GM23338 (cell line): ENCODE data around the gene PPP2R3B. TPM values are rescaled to one million over a fixed set of nuclear protein-coding genes. Genes with fewer than 3 reads are reported as not detected.

ENCODE experiments used
- ATAC-seq: fragments of 200-7000 bp; cut with Tn5 transposase; 3 replicates; pipeline ENCODE4 v1.9.1; 2020
- DNase-seq: peaks from one replicate; pipeline ENCODE4 v3.0.0-alpha.2; 2015; ENCODE audit warnings: low spot score
- H2AFZ ChIP-seq: fragments of 200-600 bp; sonication (generic); 2 replicates; pipeline ENCODE4 v1.8.0; 2016; ENCODE audit warnings: antibody characterized with exemption, mild to moderate bottlenecking, moderate library complexity
- H3F3A ChIP-seq: fragments of 200-600 bp; sonication (generic); replicated peaks from 2 replicates; pipeline ENCODE4 v1.8.0; 2017; ENCODE audit warnings: antibody characterized with exemption, mixed run types, low read depth
- H3K27ac ChIP-seq: fragments of 200-600 bp; sonication (generic); 2 replicates; pipeline ENCODE4 v1.6.1; 2016; ENCODE audit warnings: low read depth
- H3K27me3 ChIP-seq: fragments of 200-600 bp; sonication (generic); 2 replicates; pipeline ENCODE4 v1.8.0; 2016; ENCODE audit warnings: mild to moderate bottlenecking, mixed run types, moderate library complexity; ENCODE audit not compliant: insufficient read depth
- H3K36me3 ChIP-seq: fragments of 200-600 bp; sonication (generic); 2 replicates; pipeline ENCODE4 v1.8.0; 2016; ENCODE audit warnings: mild to moderate bottlenecking; ENCODE audit not compliant: insufficient read depth
- H3K4me1 ChIP-seq: fragments of 200-600 bp; sonication (generic); 2 replicates; pipeline ENCODE4 v1.8.0; 2016; ENCODE audit warnings: mild to moderate bottlenecking, moderate library complexity; ENCODE audit not compliant: insufficient read depth
- H3K4me2 ChIP-seq: fragments of 200-600 bp; sonication (generic); 2 replicates; pipeline ENCODE4 v1.7.1; 2017; ENCODE audit warnings: mixed run types
- H3K4me3 ChIP-seq: fragments of 200-600 bp; sonication (generic); 2 replicates; pipeline ENCODE4 v1.6.1; 2016; ENCODE audit warnings: mixed run types
- H3K79me2 ChIP-seq: fragments of 200-600 bp; sonication (generic); replicated peaks from 2 replicates; pipeline ENCODE4 v1.8.0; 2017; ENCODE audit warnings: mild to moderate bottlenecking; ENCODE audit not compliant: insufficient read depth
- H3K9me2 ChIP-seq: fragments of 200-600 bp; sonication (generic); 2 replicates; pipeline ENCODE4 v1.8.0; 2017; ENCODE audit not compliant: insufficient read depth
- H4K20me1 ChIP-seq: fragments of 200-600 bp; sonication (generic); replicated peaks from 2 replicates; pipeline ENCODE4 v1.8.0; 2017; ENCODE audit warnings: mild to moderate bottlenecking; ENCODE audit not compliant: insufficient read depth
- H3K27ac Mint-ChIP-seq: 2 replicates; pipeline ENCODE4 v1.8.0; 2020; ENCODE audit warnings: inconsistent platforms, mild to moderate bottlenecking, moderate library complexity, mixed read lengths
- H3K27me3 Mint-ChIP-seq: 3 replicates; pipeline ENCODE4 v1.8.0; 2022; ENCODE audit warnings: low read depth, mild to moderate bottlenecking, moderate library complexity, mixed read lengths, inconsistent platforms; ENCODE audit not compliant: insufficient read depth, poor library complexity
- H3K36me3 Mint-ChIP-seq: 3 replicates; pipeline ENCODE4 v1.8.0; 2021; ENCODE audit warnings: low read depth, mild to moderate bottlenecking, inconsistent platforms, moderate library complexity, mixed read lengths
- H3K4me1 Mint-ChIP-seq: 3 replicates; pipeline ENCODE4 v1.8.0; 2020; ENCODE audit warnings: mild to moderate bottlenecking, inconsistent platforms, mixed read lengths
- H3K4me3 Mint-ChIP-seq: 3 replicates; pipeline ENCODE4 v1.8.0; 2021; ENCODE audit warnings: moderate library complexity, mild to moderate bottlenecking, inconsistent platforms, mixed read lengths
- H3K9me3 Mint-ChIP-seq: 3 replicates; pipeline ENCODE4 v1.8.0; 2020; ENCODE audit warnings: moderate library complexity, mild to moderate bottlenecking, inconsistent platforms, mixed read lengths
- EZH2 ChIP-seq: fragments of 200-600 bp; sonication (generic); IDR thresholded peaks from one replicate; pipeline ENCODE4 v1.8.0; 2017; ENCODE audit warnings: antibody characterized with exemption, mild to moderate bottlenecking, low read depth; ENCODE audit not compliant: unreplicated experiment
- EZH2phosphoT487 ChIP-seq: fragments of 200-600 bp; sonication (generic); IDR thresholded peaks from one replicate; pipeline ENCODE4 v1.8.1; 2018; ENCODE audit warnings: antibody characterized with exemption; ENCODE audit not compliant: unreplicated experiment
- JUNB ChIP-seq: IDR thresholded peaks from one replicate; pipeline ENCODE4 v1.6.1; 2016; ENCODE audit warnings: antibody characterized with exemption; ENCODE audit not compliant: unreplicated experiment
- POLR2AphosphoS5 ChIP-seq: IDR thresholded peaks from 2 replicates; pipeline ENCODE4 v1.6.1; 2016; ENCODE audit warnings: antibody characterized with exemption, low read depth
- polyA plus RNA-seq: library from polyadenylated mRNA; unstranded; fragments of >200 nt; fragmentation: Nextera tagmentation; extraction: Ambion mirVana; gene quantifications from 2 replicates; pipeline ENCODE4 v1.2.1, GENCODE V29; 2016
- total RNA-seq: library from RNA; depleted of rRNA; stranded (reverse); fragments of >200 nt; shearing (Covaris generic); gene quantifications from 2 replicates; pipeline ENCODE4 v1.2.3, GENCODE V29; 2014
- TF ChIP-seq, protein P1 (sequence below): fragments of 250-450 bp; sonication (Bioruptor Pico); IDR thresholded peaks from 2 replicates; pipeline ENCODE4 v1.5.0; 2020; ENCODE audit warnings: mild to moderate bottlenecking, moderate library complexity
- TF ChIP-seq, protein P2 (sequence below): IDR thresholded peaks from 2 replicates; pipeline ENCODE4 v1.6.1; 2016; ENCODE audit warnings: antibody characterized with exemption
- TF ChIP-seq, protein P3 (sequence below), 2 experiments: fragments of 200-600 bp in 1 of 2; sonication (generic) in 1 of 2; conservative IDR thresholded peaks; 2 replicates each; pipeline versions ENCODE4 v1.5.1 to v1.6.1; 2016 to 2017; ENCODE audit warnings: antibody characterized with exemption in 2 of 2, low read depth in 2 of 2, mild to moderate bottlenecking in 2 of 2, moderate library complexity in 1 of 2

Gene PPP2R3B
- total and polyA plus RNA-seq, 2 experiments from 2014 or later, result 50.1 to 104 TPM

DNA sequence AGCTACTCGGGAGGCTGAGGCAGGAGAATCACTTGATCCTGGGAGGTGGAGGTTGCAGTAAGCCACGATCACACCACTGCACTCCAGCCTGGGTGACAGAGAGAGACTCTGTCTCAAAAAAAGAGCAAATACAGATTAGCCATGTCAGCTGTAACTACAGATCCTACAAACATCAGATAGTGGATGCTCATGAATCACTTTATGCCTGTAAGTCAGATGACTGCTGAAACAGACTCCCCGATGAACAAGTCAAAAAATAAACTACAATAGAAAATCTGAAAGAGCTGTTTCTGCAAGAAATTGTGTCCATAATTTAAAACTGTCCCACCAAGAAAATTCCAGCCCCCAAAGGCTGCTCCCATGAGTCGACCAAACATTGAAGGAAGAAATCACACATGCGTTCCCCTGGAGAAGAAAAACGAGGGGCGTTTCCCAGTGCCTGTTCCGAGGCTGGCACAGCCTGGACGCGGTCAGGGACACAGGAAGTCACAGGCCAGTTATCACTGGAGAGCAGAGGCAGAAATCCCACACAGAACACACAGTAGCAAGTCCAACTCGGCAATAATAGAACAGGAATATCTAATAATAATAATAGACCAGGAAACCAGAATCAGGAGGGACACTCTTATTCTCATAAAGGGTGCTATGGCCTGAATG is 38.1 kb downstream of the PPP2R3B start (continued):
- TF ChIP-seq, protein P1, sequence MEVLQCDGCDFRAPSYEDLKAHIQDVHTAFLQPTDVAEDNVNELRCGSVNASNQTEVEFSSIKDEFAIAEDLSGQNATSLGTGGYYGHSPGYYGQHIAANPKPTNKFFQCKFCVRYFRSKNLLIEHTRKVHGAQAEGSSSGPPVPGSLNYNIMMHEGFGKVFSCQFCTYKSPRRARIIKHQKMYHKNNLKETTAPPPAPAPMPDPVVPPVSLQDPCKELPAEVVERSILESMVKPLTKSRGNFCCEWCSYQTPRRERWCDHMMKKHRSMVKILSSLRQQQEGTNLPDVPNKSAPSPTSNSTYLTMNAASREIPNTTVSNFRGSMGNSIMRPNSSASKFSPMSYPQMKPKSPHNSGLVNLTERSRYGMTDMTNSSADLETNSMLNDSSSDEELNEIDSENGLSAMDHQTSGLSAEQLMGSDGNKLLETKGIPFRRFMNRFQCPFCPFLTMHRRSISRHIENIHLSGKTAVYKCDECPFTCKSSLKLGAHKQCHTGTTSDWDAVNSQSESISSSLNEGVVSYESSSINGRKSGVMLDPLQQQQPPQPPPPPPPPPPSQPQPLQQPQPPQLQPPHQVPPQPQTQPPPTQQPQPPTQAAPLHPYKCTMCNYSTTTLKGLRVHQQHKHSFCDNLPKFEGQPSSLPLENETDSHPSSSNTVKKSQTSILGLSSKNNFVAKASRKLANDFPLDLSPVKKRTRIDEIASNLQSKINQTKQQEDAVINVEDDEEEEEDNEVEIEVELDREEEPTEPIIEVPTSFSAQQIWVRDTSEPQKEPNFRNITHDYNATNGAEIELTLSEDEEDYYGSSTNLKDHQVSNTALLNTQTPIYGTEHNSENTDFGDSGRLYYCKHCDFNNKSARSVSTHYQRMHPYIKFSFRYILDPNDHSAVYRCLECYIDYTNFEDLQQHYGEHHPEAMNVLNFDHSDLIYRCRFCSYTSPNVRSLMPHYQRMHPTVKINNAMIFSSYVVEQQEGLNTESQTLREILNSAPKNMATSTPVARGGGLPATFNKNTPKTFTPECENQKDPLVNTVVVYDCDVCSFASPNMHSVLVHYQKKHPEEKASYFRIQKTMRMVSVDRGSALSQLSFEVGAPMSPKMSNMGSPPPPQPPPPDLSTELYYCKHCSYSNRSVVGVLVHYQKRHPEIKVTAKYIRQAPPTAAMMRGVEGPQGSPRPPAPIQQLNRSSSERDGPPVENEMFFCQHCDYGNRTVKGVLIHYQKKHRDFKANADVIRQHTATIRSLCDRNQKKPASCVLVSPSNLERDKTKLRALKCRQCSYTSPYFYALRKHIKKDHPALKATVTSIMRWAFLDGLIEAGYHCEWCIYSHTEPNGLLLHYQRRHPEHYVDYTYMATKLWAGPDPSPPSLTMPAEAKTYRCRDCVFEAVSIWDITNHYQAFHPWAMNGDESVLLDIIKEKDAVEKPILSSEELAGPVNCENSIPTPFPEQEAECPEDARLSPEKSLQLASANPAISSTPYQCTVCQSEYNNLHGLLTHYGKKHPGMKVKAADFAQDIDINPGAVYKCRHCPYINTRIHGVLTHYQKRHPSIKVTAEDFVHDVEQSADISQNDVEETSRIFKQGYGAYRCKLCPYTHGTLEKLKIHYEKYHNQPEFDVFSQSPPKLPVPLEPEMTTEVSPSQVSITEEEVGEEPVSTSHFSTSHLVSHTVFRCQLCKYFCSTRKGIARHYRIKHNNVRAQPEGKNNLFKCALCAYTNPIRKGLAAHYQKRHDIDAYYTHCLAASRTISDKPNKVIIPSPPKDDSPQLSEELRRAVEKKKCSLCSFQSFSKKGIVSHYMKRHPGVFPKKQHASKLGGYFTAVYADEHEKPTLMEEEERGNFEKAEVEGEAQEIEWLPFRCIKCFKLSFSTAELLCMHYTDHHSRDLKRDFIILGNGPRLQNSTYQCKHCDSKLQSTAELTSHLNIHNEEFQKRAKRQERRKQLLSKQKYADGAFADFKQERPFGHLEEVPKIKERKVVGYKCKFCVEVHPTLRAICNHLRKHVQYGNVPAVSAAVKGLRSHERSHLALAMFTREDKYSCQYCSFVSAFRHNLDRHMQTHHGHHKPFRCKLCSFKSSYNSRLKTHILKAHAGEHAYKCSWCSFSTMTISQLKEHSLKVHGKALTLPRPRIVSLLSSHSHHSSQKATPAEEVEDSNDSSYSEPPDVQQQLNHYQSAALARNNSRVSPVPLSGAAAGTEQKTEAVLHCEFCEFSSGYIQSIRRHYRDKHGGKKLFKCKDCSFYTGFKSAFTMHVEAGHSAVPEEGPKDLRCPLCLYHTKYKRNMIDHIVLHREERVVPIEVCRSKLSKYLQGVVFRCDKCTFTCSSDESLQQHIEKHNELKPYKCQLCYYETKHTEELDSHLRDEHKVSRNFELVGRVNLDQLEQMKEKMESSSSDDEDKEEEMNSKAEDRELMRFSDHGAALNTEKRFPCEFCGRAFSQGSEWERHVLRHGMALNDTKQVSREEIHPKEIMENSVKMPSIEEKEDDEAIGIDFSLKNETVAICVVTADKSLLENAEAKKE, result no peak
- TF ChIP-seq JUNB (no peak), EZH2phosphoT487 (no peak), EZH2 (no peak)
- TF ChIP-seq, protein P2, sequence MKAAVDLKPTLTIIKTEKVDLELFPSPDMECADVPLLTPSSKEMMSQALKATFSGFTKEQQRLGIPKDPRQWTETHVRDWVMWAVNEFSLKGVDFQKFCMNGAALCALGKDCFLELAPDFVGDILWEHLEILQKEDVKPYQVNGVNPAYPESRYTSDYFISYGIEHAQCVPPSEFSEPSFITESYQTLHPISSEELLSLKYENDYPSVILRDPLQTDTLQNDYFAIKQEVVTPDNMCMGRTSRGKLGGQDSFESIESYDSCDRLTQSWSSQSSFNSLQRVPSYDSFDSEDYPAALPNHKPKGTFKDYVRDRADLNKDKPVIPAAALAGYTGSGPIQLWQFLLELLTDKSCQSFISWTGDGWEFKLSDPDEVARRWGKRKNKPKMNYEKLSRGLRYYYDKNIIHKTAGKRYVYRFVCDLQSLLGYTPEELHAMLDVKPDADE, result no peak

DNA sequence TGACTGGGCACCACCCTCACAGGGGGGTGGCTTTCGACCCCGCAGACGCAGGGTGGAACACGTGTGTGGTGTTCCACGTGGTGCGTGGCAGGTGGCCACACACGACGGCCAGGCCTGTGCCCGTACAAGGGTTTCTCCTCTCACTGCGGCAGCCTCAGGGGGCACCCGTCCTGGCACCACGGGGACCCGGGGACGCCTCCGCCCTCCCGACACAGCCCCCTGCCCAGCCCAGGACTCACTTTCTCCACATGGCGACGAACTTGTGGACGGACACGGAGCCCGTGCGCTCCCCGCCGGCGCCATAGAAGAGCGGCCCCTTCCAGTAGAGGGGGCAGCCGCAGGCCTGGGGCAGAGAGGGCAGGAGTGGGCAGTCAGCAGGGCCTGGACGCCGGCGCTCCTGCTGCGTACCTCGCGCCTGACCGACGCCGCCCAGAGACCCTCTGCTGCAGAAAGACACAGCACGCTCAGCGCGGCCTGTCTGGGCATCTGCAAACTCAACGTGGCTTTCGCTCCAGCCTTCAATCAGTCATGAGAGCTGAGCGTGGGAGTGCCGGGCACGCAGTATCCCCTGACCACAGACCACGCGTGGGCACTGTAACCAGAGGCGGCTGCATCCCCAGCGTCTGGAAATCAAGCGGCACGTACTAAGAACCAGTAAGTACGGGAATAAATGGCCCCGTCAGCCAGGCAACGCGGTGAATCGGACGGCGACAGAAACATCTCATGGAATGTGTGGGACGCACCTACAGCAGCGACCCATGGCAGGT is 39.2 kb downstream of the PPP2R3B start:
- H3K27ac Mint-ChIP-seq, result no peak overlapping the region
- H3K79me2 ChIP-seq, result peaks cover 29% of the 10 kb centered on the region
- TF ChIP-seq, protein P3, sequence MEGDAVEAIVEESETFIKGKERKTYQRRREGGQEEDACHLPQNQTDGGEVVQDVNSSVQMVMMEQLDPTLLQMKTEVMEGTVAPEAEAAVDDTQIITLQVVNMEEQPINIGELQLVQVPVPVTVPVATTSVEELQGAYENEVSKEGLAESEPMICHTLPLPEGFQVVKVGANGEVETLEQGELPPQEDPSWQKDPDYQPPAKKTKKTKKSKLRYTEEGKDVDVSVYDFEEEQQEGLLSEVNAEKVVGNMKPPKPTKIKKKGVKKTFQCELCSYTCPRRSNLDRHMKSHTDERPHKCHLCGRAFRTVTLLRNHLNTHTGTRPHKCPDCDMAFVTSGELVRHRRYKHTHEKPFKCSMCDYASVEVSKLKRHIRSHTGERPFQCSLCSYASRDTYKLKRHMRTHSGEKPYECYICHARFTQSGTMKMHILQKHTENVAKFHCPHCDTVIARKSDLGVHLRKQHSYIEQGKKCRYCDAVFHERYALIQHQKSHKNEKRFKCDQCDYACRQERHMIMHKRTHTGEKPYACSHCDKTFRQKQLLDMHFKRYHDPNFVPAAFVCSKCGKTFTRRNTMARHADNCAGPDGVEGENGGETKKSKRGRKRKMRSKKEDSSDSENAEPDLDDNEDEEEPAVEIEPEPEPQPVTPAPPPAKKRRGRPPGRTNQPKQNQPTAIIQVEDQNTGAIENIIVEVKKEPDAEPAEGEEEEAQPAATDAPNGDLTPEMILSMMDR (conservative IDR thresholded peaks at IDR 0.05; ENCODE audit: low read depth in 2 of 2), result no peak
- no peak for TF ChIP-seq POLR2AphosphoS5

More for the DNA sequence above, 39.2 kb downstream of the PPP2R3B start:
- ATAC-seq (no peak), DNase-seq (no peak)
- Histone ChIP-seq H3K36me3 (no peaks in the 10 kb centered on the region), H3K27ac (no peak overlapping the region), H2AFZ (no peak overlapping the region), H4K20me1 (0 out of 2 replicates have a peak, but pooled peaks cover 3% of the 10 kb centered on the region), H3K9me2 (no peaks in the 10 kb centered on the region), H3F3A (no peaks in the 10 kb centered on the region), H3K4me2 (no peak overlapping the region), H3K27me3 (no peaks in the 10 kb centered on the region), H3K4me3 (no peak overlapping the region), H3K4me1 (no peaks in the 10 kb centered on the region)
- no peaks in the 10 kb centered on the region for H3K4me1 Mint-ChIP-seq
- H3K27me3 Mint-ChIP-seq, result peaks cover 7% of the 10 kb centered on the region
- H3K4me3 Mint-ChIP-seq, result no peak overlapping the region
- H3K9me3 Mint-ChIP-seq, result no peaks in the 10 kb centered on the region; the same call in 2 of the 3 replicates
- peaks cover 29% of the 10 kb centered on the region for H3K36me3 Mint-ChIP-seq
